ENCODE data around the gene STOML2.

- TF ChIP-seq POLR2A (IDR thresholded peaks at IDR 0.05) (no peak), CTCF (IDR thresholded peaks at IDR 0.05) (no peak)
Measured at GRCh38 chr9:35140093-35140492, 37.2 kb upstream of the STOML2 start.

Measured in right lobe of liver (tissue), 4 donors.